ENCODE results near the gene CCDC127. TPM values are rescaled to one million over a fixed set of nuclear protein-coding genes. Genes with fewer than 3 reads are reported as not detected.

The CCDC127 gene
- total RNA-seq, 2 donors from 2014 or later: 3.5 to 5.3 TPM

GRCh38 chr5:189486-189885, 28.5 kb downstream of the CCDC127 start:
- Histone ChIP-seq H3K36me3 (no peaks in the 10 kb centered on the region), H3K4me1 (no peaks in the 10 kb centered on the region), H3K9ac (ENCODE audit: low read depth in 2 of 2, low read length in 2 of 2) (no peak overlapping the region), H3K27ac (no peak overlapping the region), H3K9me3 (no peaks in the 10 kb centered on the region), H3K4me3 (no peak overlapping the region), H3K27me3 (peaks cover 8% of the 10 kb centered on the region)
- no peak for DNase-seq
- intact Hi-C loops (cut with DNase I): no loop called here
- no peak for TF ChIP-seq CTCF (IDR thresholded peaks at IDR 0.05)

DNA sequence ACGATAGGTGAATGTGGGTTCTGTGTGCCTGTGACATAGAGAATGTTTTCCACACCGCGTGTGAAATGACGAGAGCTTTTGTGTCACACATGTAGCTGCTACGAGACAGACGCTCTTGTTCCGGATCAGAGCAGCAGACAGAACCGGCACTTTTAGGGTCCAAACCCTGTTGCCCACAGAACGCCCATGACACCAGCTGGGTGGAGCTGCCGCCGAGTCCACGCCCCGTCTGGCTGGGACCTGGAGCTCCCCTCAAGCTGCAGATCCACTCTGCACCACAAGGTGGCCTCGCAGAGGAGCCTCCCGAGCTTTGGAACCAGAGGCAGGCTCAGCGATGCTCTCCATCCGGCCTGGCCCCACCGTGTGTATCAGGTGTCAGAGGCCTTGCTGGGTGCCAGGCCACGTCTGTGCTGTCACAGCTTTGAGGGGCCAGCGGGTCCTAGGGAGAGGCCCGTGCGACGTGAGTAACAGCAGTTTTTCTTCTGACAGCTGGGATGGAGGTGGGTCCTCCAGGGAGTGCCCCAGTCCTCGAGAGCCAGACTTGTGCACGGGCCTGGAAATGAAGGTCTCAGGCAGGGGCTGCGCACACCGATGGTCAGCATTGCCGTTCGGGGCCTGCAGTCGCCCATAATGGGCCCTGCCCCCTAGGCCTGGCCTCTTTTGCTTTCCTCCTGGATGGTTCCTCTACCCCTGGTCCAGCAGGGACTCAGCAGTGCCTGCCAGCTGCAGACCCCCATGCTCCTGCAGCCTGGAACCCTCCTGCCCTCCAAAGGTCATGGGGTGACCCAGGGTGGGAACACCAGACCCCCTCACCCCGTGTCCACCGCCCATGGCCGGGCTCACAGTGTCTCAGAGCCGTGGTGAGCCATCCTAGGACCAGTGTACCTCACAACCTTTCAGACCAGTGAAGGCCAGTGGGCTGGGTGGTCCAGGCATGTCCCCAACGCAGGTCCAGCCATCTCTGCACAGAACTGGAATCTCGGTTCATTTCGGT, 29.2 kb downstream of the CCDC127 start:
- no peak overlapping the region for H3K27ac ChIP-seq
- peak; percentile 94 for TF ChIP-seq CTCF (IDR thresholded peaks at IDR 0.05)
- intact Hi-C loops (cut with DNase I): no loop called here
- H3K36me3 ChIP-seq: no peaks in the 10 kb centered on the region
- H3K4me1 ChIP-seq: no peaks in the 10 kb centered on the region
- peak; percentile 87 for DNase-seq
- no peaks in the 10 kb centered on the region for H3K9me3 ChIP-seq
- H3K4me3 ChIP-seq: no peak overlapping the region
- peaks cover 8% of the 10 kb centered on the region for H3K27me3 ChIP-seq
- H3K9ac ChIP-seq (ENCODE audit: low read depth in 2 of 2, low read length in 2 of 2): no peak overlapping the region

DNA sequence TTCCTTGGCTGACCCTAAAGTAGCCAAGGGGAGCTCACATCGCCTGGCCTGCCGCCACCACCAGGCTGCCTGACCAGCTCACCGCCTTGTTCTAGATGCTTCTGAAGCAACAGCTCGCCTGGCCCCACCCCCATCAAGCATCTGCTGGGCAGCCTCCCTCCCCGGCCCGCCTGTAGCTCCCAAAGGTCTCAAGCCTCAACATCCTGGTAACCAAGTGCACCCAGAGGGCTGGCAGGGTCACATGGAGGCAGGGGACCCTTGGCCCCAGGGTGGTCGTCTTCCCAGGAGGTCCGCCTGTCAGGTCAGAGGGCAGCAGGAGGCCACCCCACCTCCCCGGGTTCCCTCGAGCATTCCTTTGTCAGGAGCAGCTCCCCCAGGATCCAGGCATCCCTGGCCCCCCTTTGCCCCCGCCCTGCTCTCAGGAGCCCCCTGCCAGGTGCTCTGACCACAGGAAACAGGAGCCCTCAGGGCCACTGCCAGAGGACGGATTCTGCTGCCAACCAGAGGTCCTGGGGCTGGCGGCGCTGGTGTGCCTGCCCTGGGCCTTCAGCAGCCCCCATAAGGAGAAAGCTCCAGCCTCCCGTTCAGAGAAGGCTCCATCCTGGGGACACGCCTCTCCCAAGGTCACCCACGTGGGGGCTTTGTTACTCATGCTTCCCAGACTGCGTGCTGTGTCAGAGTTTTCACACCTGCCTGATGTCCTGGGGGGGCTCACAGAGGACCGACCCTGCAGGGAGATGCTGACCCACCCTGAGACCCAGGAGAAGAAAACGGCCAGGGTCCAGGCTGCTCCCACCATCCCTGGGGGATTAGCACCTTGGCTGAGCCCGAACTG, 30.1 kb downstream of the CCDC127 start:
- H3K4me3 ChIP-seq: no peak overlapping the region
- no peaks in the 10 kb centered on the region for H3K9me3 ChIP-seq
- no peak overlapping the region for H3K9ac ChIP-seq (ENCODE audit: low read depth in 2 of 2, low read length in 2 of 2)
- H3K4me1 ChIP-seq: no peaks in the 10 kb centered on the region
- TF ChIP-seq CTCF (IDR thresholded peaks at IDR 0.05): no peak
- H3K27ac ChIP-seq: no peak overlapping the region
- peaks cover 8% of the 10 kb centered on the region for H3K27me3 ChIP-seq
- DNase-seq: no peak
- H3K36me3 ChIP-seq: no peaks in the 10 kb centered on the region
- intact Hi-C loops (cut with DNase I): no loop called here

DNA sequence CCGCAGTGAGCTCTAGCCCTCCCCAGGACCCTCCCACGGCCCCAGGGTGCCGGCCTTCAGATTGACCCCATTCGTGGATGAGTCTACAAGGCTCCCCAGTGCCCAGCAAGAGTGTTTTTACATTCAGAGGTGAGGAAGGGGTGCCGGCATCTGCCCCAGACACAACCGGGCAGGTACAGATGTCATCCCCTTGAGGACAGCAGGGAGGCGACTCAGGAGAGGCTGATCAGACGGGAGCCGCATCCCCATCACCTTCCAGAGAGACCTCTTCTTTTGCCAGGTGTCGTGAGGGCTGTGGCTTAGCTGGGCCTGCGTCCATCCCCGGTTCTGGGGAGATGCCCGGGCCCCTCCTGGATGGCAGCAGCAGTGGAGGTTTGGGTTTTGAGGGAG, 30.9 kb downstream of the CCDC127 start:
- H3K9me3 ChIP-seq: no peaks in the 10 kb centered on the region
- no peak overlapping the region for H3K4me3 ChIP-seq
- no peak for DNase-seq
- H3K36me3 ChIP-seq: no peaks in the 10 kb centered on the region
- TF ChIP-seq CTCF (IDR thresholded peaks at IDR 0.05): no peak
- no peak overlapping the region for H3K27ac ChIP-seq
- peaks cover 8% of the 10 kb centered on the region for H3K27me3 ChIP-seq
- no peak overlapping the region for H3K9ac ChIP-seq (ENCODE audit: low read depth in 2 of 2, low read length in 2 of 2)
- H3K4me1 ChIP-seq: no peaks in the 10 kb centered on the region
- intact Hi-C loops (cut with DNase I): no loop called here

Data from colonic mucosa (tissue), 4 donors.